ENCODE data around the gene CLIC1. TPM values are rescaled to one million over a fixed set of nuclear protein-coding genes. Genes with fewer than 3 reads are reported as not detected.

Gene CLIC1
- polyA plus RNA-seq, 1 donor (not counting 4 experiments of a cell fraction or from before 2014, with no cell fraction given), result 832 TPM

GRCh38 chr6:31737991-31738979 is 2.0 kb upstream of the CLIC1 start:
- Histone ChIP-seq H3K9me1 (ENCODE audit: control insufficient read depth, extremely low read depth, insufficient read depth, low read length) (peaks cover 2% of the 10 kb centered on the region), H3K36me3 (ENCODE audit: control insufficient read depth in 2 of 2, extremely low read depth in 1 of 2, insufficient read depth in 2 of 2, low read length in 2 of 2) (peaks cover 13 to 30% of the 10 kb centered on the region in 2 experiments), H3K4me1 (ENCODE audit: control insufficient read depth, extremely low read depth, insufficient read depth, low read length) (peaks cover 39% of the 10 kb centered on the region), H3K9ac (ENCODE audit: control insufficient read depth, extremely low read depth, insufficient read depth, low read length) (peak overlapping the region; percentile 64), H3K4me2 (ENCODE audit: control insufficient read depth, extremely low read depth, insufficient read depth, low read depth, low read length) (peak overlapping the region; percentile 77), H2AFZ (ENCODE audit: control insufficient read depth, low read length) (peak overlapping the region; percentile 65), H3K4me3 (ENCODE audit: control insufficient read depth in 2 of 3, extremely low read depth in 1 of 3, insufficient read depth in 2 of 3, low read depth in 1 of 3, low read length in 3 of 3) (peak overlapping the region in 2 of 3 experiments; percentile 37 to 43), H4K20me1 (ENCODE audit: control insufficient read depth, extremely low read depth, insufficient read depth, low read length) (peaks cover 11% of the 10 kb centered on the region), H3K27me3 (ENCODE audit: control insufficient read depth, extremely low read depth, insufficient read depth, low read length) (no peaks in the 10 kb centered on the region), H3K9me3 (ENCODE audit: control insufficient read depth, low read depth, low read length) (no peaks in the 10 kb centered on the region), H3K79me2 (ENCODE audit: control insufficient read depth, insufficient read depth, low read length) (peaks cover 36% of the 10 kb centered on the region), H3K27ac (ENCODE audit: control insufficient read depth, insufficient read depth, low read length) (peak overlapping the region; percentile 80)
- FAIRE-seq (peak; percentile 60), DNase-seq (ENCODE audit: low read depth, low spot score) (no peak)
- TF ChIP-seq, protein P1, sequence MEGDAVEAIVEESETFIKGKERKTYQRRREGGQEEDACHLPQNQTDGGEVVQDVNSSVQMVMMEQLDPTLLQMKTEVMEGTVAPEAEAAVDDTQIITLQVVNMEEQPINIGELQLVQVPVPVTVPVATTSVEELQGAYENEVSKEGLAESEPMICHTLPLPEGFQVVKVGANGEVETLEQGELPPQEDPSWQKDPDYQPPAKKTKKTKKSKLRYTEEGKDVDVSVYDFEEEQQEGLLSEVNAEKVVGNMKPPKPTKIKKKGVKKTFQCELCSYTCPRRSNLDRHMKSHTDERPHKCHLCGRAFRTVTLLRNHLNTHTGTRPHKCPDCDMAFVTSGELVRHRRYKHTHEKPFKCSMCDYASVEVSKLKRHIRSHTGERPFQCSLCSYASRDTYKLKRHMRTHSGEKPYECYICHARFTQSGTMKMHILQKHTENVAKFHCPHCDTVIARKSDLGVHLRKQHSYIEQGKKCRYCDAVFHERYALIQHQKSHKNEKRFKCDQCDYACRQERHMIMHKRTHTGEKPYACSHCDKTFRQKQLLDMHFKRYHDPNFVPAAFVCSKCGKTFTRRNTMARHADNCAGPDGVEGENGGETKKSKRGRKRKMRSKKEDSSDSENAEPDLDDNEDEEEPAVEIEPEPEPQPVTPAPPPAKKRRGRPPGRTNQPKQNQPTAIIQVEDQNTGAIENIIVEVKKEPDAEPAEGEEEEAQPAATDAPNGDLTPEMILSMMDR (optimal IDR thresholded peaks at IDR 0.05 in 1 of 3, IDR thresholded peaks at IDR 0.05 in 1 of 3, conservative IDR thresholded peaks at IDR 0.05 in 1 of 3; ENCODE audit: extremely low read depth in 1 of 3, insufficient read depth in 2 of 3, low read length in 3 of 3), result peak in 1 of 3 experiments; percentile 40
- TF ChIP-seq EZH2 (IDR thresholded peaks at IDR 0.05; ENCODE audit: low read length), result no peak
- dilution Hi-C loops (cut with MboI; ENCODE audit: extremely low pct_ligation_motif_present, low sequenced_read_pairs), result no loop called here

DNA sequence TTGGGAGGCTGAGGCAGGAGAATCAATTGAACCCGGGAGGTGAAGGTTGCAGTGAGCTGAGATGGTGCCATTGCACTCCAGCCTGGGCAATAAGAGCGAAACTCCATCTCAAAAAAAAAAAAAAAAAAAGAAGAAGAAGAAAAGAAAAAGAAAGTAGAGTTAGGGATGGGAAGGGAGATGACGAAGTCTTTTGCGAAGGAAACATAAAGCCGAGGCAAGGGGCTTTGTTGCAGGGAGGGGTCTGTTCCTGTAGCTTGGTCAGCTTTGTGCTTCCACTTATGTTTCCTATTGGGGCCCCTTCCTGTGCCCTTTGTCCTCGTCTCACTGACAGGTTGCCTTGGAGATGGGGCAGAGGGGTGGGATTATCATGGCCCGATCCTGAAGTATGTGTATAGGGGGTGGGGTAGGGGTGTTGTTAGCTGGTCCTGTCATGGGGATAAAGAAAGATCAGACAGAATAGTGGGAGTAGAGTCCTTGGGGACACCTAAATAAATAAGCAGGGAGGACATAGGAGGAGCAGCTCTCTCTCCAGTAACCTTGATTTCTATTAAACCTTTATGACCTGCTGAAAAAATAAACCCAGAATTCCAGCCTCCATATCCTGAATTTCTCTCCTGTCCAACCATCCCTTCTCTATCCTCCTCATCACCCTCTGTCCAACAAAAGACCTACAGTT is 1.1 kb upstream of the CLIC1 start:
- no peak overlapping the region for H3K4me3 ChIP-seq (ENCODE audit: control insufficient read depth in 2 of 3, extremely low read depth in 1 of 3, insufficient read depth in 2 of 3, low read depth in 1 of 3, low read length in 3 of 3)
- FAIRE-seq, result no peak
- TF ChIP-seq, protein P1 (optimal IDR thresholded peaks at IDR 0.05 in 1 of 3, IDR thresholded peaks at IDR 0.05 in 1 of 3, conservative IDR thresholded peaks at IDR 0.05 in 1 of 3; ENCODE audit: extremely low read depth in 1 of 3, insufficient read depth in 2 of 3, low read length in 3 of 3), result no peak
- no peak for TF ChIP-seq EZH2 (IDR thresholded peaks at IDR 0.05; ENCODE audit: low read length)
- no peaks in the 10 kb centered on the region for H3K27me3 ChIP-seq (ENCODE audit: control insufficient read depth, extremely low read depth, insufficient read depth, low read length)
- peaks cover 42% of the 10 kb centered on the region for H3K4me1 ChIP-seq (ENCODE audit: control insufficient read depth, extremely low read depth, insufficient read depth, low read length)
- no peak for DNase-seq (ENCODE audit: low read depth, low spot score)
- peak overlapping the region; percentile 64 for H3K9ac ChIP-seq (ENCODE audit: control insufficient read depth, extremely low read depth, insufficient read depth, low read length)
- peaks cover 2% of the 10 kb centered on the region for H3K9me1 ChIP-seq (ENCODE audit: control insufficient read depth, extremely low read depth, insufficient read depth, low read length)
- H3K4me2 ChIP-seq (ENCODE audit: control insufficient read depth, extremely low read depth, insufficient read depth, low read depth, low read length), result peak overlapping the region; percentile 77
- H2AFZ ChIP-seq (ENCODE audit: control insufficient read depth, low read length), result no peak overlapping the region
- H3K79me2 ChIP-seq (ENCODE audit: control insufficient read depth, insufficient read depth, low read length), result peaks cover 39% of the 10 kb centered on the region
- peaks cover 14 to 28% of the 10 kb centered on the region in 2 experiments for H3K36me3 ChIP-seq (ENCODE audit: control insufficient read depth in 2 of 2, extremely low read depth in 1 of 2, insufficient read depth in 2 of 2, low read length in 2 of 2)
- peaks cover 11% of the 10 kb centered on the region for H4K20me1 ChIP-seq (ENCODE audit: control insufficient read depth, extremely low read depth, insufficient read depth, low read length)
- H3K9me3 ChIP-seq (ENCODE audit: control insufficient read depth, low read depth, low read length), result no peaks in the 10 kb centered on the region
- dilution Hi-C loops (cut with MboI; ENCODE audit: extremely low pct_ligation_motif_present, low sequenced_read_pairs), result no loop called here
- H3K27ac ChIP-seq (ENCODE audit: control insufficient read depth, insufficient read depth, low read length), result peak overlapping the region; percentile 80

Measured in keratinocyte (primary cell).